Renal cortex interstitium (tissue), 11 donors: ENCODE data around the gene FOSL2. TPM values are rescaled to one million over a fixed set of nuclear protein-coding genes. Genes with fewer than 3 reads are reported as not detected.

Experiments
- DNase-seq, 11 donors: peaks; one replicate each; pipeline ENCODE4 v3.0.0-alpha.2; 2013; ENCODE audit warnings: low read depth in 9 of 11, low spot score in 4 of 11; ENCODE audit errors: extremely low read depth in 1 of 11
- polyA plus RNA-seq, 3 donors: library from polyadenylated mRNA; unstranded; fragments of 120-200 nt; gene quantifications; one replicate each; pipeline ENCODE4 v1.2.1, GENCODE V29; 2013; ENCODE audit not compliant: insufficient read length in 3 of 3

FOSL2 gene
- polyA plus RNA-seq, 3 donors = 21.2 to 45.5 (median 24.4) TPM

DNA sequence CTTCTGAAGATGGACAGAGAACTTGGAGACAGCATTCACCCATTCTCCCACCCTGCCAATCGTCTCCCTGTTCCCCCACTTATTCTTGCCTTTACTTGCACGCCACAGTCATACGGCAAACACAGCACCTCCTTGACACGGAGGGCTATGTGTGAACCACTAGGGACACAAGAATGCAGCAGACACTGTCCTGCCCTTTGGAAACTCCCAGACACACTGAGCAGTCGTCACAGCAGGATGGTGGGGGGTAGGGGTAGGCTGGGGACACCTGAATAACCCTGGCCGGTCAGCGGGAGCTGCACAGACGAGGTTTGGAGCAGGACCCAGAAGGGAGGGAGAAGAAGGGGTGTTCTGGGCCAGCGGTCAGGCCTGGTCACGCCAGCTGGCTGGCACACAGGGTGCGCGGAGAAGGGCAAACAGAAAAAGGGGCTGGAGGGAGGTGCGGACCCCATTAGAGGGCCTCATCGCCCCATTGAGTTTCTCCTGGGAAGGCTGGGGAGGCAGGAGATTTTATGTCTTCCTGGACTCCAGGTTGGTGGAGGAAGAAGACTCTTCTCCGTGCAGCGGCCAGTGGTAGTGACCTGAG lies 40.0 kb upstream of the FOSL2 start:
- no peak for DNase-seq

DNA sequence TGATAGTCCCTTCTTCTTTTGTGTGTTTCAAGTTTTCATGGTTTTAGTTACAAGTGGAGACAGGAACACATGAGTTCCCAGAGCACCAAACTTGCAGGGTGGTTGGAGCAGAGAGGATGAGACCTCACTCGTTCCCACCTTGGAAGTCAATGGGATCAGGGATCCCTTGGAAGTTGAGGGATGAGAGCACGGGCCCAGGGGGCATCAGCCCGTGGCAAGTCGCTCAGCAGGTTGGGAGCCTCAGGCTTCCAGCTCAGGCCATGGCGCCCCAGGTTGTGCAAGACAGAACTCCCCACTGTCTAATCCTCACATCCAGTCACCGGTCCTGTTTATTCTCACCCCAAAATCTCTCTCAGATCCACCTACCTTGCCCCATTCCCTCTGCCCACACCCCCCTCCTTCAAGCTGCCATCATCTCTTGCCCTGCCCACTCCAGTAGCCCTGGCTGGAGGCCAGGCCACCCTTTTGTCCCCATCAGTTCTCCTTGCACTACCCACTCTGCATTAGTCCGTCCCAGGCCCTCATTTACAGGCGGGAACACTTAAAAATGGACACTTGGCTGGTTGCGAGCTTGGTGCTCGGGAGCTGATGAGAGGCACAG lies 37.6 kb upstream of the FOSL2 start:
- no peak for DNase-seq

DNA sequence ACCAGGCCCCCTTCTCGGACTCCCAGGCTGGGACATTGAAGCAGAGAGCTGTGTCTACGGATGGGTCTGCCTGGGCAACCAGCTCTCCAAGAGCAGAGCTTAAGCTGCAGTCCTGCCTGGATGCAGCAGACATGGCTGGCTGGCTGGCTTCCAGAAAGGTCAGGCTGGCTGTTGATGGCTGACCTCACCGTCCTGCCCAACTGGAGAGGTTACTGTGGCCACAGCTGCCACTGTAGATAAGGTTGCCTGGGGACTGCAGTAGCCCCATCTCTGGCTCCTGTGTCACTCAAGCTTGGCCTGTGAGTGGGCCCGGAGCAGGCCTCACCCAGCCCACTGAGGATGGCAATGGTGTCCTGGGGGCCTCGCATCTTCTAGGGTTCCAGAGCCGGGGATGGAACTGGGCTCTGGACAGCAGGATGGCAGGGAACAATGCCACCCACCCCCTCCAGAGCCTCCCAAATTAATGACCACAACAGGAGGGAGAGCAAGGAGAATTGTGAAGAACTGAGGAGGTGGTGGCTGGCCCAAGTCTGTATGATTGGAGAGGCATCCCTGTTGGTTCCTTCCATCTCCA lies 37.0 kb upstream of the FOSL2 start:
- DNase-seq = no peak

GRCh38 chr2:28356095-28356911 lies 36.4 kb upstream of the FOSL2 start:
- peak in 3 of 11 donors; percentile 38 to 62 (median 49) for DNase-seq

DNA sequence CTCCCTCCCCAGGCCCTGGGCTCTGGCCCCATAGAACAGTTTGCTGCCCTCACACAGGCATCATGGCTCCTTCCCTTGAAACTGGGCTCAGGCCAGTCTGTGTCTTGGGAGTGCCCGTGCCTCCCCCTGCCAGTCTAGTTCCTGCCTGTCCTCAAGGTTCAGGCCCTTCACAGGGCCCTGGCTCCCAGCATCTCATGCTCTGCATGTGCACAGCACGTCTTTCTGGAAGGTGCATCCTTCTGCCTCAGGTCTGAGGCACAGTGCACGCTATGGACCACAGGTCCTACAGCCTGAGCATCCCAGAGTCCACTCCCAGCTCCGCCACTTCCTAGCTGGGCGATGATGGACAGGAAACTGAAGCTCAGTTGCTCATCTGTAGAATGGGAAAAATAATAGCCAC lies 35.6 kb upstream of the FOSL2 start:
- no peak for DNase-seq

- DNase-seq = no peak
These were observed 34.5 kb upstream of the FOSL2 start for GRCh38 chr2:28357948-28358667.

GRCh38 chr2:28358668-28359201 lies 33.9 kb upstream of the FOSL2 start:
- DNase-seq = no peak

DNA sequence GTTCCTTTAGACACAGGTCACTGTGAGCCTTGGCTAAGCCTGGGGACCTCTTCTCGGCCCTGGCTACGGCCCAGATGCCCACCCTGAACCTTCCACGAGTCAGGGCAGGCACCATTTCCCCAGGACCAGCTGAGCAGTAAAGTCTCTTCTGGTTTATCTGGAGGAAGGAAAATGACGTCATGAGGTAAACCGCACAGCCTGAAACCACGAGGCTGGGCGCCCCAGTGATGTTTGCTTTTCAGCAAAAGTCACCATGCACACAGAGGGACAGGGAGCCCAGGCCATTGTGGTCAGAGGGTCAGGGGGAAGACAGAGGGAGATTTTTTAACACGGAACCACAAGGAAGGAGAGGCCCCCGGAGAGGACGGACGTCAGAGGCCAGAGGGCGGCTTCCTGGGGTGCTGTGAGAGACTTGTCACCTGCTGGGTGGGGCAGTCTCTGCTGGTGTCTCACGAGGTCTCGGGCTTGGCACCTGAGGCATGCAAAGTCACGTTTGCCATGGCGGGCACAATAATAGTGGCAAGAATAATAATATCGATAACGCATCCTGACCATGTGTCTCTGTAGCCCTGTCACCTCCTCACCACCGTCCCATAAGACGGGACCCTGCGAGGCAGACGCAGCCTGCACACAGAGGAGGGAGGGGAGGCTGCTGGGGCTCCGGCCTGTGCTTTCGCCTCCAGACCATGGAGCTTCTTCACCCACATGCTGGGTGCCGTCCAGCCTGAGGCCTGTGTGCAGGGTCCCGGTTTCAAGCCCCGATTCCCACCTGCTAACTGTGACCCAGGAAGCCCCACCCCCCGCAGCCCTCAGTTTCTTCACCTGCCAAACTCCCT lies 33.2 kb upstream of the FOSL2 start:
- DNase-seq = no peak

GRCh38 chr2:28360058-28360717 lies 32.5 kb upstream of the FOSL2 start:
- DNase-seq = no peak

DNA sequence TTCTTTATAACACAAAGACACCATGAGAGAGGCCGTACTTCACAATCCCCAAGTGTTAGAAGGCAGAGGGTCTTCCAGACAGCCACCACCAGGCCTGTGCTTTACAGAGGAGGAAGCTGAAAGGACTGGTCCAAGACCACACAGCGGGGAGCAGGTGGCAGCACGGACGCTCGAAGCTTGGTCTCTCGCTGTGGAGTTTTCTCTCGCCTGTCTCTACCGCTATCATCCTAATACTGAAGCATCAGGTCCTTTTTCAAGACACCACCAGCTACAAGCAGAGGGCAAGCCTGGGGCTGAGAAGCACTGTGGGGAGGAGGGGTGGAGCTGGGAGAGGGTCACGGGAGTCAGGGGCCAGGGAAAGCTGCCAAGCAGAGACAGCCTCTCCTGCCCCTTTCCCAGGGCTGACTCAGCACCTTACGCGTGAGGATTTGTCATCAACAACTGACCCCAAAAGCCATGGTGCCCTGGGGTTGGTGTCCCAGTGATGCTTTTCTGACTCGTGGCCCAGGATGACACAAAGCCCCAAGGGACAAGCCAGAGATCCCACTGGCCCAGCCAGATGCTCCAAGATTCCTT lies 31.9 kb upstream of the FOSL2 start:
- DNase-seq = no peak

DNA sequence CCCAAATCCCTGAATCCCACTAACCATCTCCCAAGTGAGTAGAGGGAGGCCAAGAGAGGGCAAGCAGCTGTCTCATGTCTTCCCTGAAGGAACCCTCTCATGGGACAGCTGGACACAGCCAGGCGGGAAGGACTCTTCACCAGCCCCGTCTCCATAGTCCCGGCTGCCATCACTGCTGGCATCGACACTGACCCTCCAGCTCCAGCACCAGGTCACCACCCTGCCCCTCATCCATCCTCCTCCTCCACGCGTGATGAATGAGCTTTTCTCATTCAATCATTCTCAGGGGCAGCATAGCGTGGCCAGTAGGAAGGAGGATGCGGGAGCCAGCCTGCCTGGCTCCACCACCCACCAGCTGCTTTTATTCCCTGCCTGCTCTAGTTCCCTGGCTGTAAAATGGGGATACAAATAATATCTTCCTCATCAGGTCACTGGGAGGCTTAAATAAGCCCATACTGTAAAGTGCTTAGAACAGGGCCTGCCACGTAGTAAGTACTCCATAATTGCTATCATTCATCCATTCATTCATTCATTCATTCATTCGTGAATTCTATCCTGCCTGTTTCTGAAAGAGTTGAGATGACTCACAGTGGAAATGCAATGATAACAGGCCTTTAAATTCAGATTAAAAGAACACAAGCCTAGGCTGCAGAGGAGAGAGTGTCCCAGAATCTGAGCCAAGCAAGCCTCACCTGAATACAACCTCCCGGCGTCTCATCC lies 30.5 kb upstream of the FOSL2 start:
- no peak for DNase-seq

DNA sequence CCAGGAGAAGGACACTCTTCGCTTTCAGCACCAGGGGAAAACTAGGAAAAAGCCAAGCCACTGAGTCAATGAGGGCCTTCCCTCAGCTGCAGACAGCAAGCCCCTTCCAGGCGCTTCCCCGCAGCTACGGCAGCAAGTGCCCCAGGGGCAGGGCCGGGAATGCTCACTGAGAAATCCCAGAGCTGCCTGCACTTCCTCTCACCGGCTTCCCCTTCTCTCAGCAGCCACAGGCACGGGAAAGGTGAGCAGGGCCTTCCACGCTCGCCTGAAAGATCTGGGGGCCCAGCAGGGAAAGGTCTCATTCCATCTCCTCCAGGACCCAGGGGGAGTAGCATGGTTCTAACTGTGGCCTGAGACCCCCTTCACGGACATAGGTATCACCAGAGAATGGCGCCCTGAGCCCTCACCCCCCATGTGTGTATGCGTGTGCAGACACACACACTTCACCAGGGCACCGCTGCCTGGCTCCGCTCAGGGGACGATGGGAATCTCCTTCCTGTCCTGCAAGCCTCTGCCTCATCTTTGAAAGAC lies 29.6 kb upstream of the FOSL2 start:
- no peak for DNase-seq

- no peak for DNase-seq
These were observed 28.9 kb upstream of the FOSL2 start for GRCh38 chr2:28363686-28364280.

GRCh38 chr2:28364610-28365009 lies 28.0 kb upstream of the FOSL2 start:
- no peak for DNase-seq

DNA sequence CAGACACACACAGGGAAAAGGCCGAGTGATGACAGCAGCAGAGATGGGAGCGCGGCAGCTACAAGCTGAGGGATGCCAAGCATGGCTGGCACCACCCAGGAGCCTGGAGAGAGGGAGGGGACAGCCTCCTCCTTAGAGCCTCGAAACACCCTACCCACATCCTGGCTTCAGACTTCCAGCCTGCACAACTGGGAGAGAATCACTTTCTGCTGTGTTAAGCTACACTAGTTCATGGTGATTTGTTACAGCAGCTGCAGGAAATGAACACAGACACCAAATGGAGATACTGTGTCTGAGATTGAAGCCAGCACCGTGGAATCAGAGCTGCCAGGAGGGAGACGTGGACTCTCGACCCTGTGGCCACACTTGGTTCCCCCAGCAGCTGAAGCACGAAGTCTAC lies 27.5 kb upstream of the FOSL2 start:
- DNase-seq = no peak

- no peak for DNase-seq
These were observed 26.5 kb upstream of the FOSL2 start for GRCh38 chr2:28366149-28366495.
